ENCODE results near the gene DBNL.

GRCh38 chr7:44105832-44106231 lies 61.3 kb downstream of the DBNL start:
- TF ChIP-seq, protein P1, sequence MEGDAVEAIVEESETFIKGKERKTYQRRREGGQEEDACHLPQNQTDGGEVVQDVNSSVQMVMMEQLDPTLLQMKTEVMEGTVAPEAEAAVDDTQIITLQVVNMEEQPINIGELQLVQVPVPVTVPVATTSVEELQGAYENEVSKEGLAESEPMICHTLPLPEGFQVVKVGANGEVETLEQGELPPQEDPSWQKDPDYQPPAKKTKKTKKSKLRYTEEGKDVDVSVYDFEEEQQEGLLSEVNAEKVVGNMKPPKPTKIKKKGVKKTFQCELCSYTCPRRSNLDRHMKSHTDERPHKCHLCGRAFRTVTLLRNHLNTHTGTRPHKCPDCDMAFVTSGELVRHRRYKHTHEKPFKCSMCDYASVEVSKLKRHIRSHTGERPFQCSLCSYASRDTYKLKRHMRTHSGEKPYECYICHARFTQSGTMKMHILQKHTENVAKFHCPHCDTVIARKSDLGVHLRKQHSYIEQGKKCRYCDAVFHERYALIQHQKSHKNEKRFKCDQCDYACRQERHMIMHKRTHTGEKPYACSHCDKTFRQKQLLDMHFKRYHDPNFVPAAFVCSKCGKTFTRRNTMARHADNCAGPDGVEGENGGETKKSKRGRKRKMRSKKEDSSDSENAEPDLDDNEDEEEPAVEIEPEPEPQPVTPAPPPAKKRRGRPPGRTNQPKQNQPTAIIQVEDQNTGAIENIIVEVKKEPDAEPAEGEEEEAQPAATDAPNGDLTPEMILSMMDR (IDR thresholded peaks at IDR 0.05) = no peak
- TF ChIP-seq POLR2A (IDR thresholded peaks at IDR 0.05) (no peak), POLR2AphosphoS5 (IDR thresholded peaks at IDR 0.05) (no peak)

Measured in upper lobe of left lung (tissue), 4 donors.